Peyer's patch (tissue), 4 donors: ENCODE data around the gene CTDSPL.

Experiments used
- CTCF ChIP-seq, 6 experiments: fragments of 450-650 bp in 4 of 6; fragments of 200-600 bp in 2 of 6; sonication (generic) in 1 of 6; IDR thresholded peaks; one replicate each; pipeline ENCODE4 v1.5.1; 2017 to 2019; ENCODE audit warnings: antibody characterized with exemption in 6 of 6, mild to moderate bottlenecking in 3 of 6, moderate library complexity in 1 of 6
- POLR2A ChIP-seq, 2 donors: fragments of 450-650 bp; IDR thresholded peaks; one replicate each; pipeline ENCODE4 v1.5.1; 2017; ENCODE audit warnings: antibody characterized with exemption in 2 of 2, mild to moderate bottlenecking in 2 of 2, moderate library complexity in 2 of 2

DNA sequence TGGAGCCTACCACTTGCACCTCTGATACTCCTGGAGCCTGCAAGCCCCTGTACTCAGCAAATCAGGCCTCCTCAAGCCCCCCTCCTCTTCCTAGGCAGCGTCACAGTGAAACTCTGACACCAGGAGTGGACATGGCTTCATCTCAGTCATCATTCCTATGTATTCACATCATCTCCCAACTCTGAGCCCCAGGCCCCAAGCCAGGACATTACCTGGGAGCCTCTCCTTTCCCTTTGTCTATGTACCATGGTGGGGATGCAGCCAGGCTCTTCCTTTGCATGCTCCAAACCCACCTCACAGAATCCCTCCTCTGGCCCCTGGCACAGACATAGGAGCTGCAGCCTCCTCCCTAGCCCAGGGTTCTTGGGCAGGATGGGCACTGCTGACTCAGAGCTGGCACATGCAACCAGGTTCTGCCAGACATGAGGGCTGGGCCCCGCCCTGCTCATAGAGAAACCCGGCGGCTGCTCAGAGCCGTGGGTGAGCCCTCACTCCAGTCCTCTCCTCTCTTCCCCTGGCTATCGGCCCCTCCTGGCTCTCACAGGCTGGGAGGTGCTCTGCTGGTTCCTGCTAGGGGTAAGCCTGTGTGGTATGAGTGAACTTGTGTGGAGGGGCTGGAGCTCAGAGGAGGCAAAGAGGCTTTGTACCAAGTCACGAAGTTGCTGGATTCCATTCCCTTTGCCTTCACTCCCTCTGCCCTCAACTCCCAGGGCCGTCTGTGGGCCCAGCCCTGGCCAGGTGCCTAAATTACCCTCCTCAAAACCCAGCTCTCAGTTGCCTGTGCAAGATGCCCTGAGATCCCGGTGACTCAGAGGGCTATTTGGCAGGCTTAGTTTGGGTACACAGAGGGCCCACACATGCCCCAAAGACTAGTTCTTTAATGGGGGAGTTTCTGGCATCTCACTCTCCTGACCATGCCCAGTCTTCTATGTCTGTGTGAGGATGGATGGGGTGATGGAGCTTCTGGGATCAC is 169.6 kb downstream of the CTDSPL start:
- no peak for TF ChIP-seq CTCF (IDR thresholded peaks at IDR 0.05)
- TF ChIP-seq POLR2A (IDR thresholded peaks at IDR 0.05) = no peak
